Skeletal muscle tissue (tissue), 4 donors: ENCODE data around the gene NR4A1. TPM values are rescaled to one million over a fixed set of nuclear protein-coding genes. Genes with fewer than 3 reads are reported as not detected.

Experiments
- H3K27ac ChIP-seq: one replicate; pipeline ENCODE4 v1.7.0; 2013; ENCODE audit warnings: mild to moderate bottlenecking, low read depth, low read length, inconsistent platforms
- H3K27me3 ChIP-seq, 3 donors: one replicate each; pipeline ENCODE4 v1.7.0; 2013; ENCODE audit warnings: low read length in 3 of 3; ENCODE audit not compliant: control insufficient read depth in 3 of 3, insufficient read depth in 3 of 3
- H3K36me3 ChIP-seq, 3 donors: one replicate each; pipeline ENCODE4 v1.7.0; 2013; ENCODE audit warnings: low read length in 3 of 3; ENCODE audit not compliant: control insufficient read depth in 3 of 3, insufficient read depth in 3 of 3
- H3K4me1 ChIP-seq, 3 donors: one replicate each; pipeline ENCODE4 v1.7.0; 2013; ENCODE audit warnings: low read length in 3 of 3, mild to moderate bottlenecking in 3 of 3; ENCODE audit not compliant: control insufficient read depth in 3 of 3, insufficient read depth in 3 of 3
- H3K4me3 ChIP-seq, 3 donors: one replicate each; pipeline ENCODE4 v1.7.0; 2013; ENCODE audit warnings: low read length in 3 of 3
- H3K9ac ChIP-seq, 3 donors: one replicate each; pipeline ENCODE4 v1.7.0; 2013; ENCODE audit warnings: low read length in 3 of 3, mild to moderate bottlenecking in 3 of 3, moderate library complexity in 2 of 3, low read depth in 1 of 3
- H3K9me3 ChIP-seq, 3 donors: one replicate each; pipeline ENCODE4 v1.7.0; 2013; ENCODE audit warnings: low read length in 3 of 3; ENCODE audit not compliant: control insufficient read depth in 3 of 3
- total RNA-seq: library from RNA; depleted of rRNA; stranded (reverse); fragments of >200 nt; gene quantifications from one replicate; pipeline ENCODE4 v1.2.3, GENCODE V29; 2014
- donor health status: Osteomylitis.

The NR4A1 gene
- total RNA-seq, 1 donor from 2014 or later: 24.5 TPM

DNA sequence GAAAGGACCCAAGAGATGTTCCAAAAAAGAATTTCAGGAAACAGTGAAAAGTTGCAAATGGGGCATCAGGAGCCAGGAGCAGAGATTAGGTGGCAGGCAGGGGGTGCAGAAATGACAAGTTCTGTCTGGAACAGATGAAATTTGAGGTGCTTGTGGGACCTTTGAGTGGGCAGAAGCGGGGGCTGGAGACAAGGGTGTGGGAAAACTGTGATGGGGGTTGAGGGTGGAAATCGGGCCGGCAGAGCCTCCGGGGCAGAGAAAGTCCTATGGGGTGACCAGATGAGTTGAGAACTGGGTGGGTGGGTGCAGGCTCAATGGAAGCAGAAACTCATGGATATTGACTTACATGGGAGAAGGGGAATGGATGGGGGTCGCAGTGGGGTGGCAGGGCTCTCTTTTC, 1.6 kb upstream of the NR4A1 start:
- no peaks in the 10 kb centered on the region for H3K9me3 ChIP-seq
- peaks cover 76 to 91% (median 87%) of the 10 kb centered on the region in 3 donors for H3K4me1 ChIP-seq
- H3K27ac ChIP-seq: peak overlapping the region; percentile 99
- peaks cover 0 to 43% (median 9%) of the 10 kb centered on the region in 3 donors for H3K36me3 ChIP-seq
- H3K4me3 ChIP-seq: peak overlapping the region; percentile 10 to 89 (median 87)
- H3K9ac ChIP-seq: peak overlapping the region; percentile 99
- no peaks in the 10 kb centered on the region for H3K27me3 ChIP-seq

DNA sequence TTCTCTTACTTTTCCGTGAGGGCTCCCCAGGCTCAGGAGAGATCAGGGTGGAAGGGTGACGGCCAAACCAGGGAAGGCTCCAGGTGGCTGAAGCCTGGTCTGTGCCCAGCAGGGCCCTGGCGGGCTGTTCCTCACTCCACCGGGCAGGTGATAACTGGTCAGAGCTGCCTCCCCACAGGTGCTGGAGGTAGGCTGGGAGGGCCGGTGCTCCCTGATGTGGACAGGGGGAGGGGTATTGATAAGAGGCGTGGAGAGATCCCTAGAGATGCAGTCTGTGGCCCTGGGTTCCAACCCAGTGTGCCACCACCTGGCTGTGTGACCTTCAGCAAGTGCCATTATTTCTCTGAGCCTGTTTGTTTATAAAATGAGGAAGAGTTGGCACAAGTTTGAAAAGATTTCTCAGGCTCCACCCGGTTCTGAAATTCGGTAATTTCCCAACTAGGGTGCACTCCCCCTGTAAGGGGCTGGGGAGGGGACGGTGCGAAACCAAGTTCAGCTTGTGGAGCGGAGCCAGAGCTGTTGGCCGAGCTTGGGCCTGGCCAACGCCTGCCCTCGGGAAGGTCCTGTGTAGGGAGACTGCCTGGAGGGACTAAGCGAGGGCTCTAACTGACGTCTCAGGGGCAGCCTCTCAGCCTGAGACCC, 1.0 kb upstream of the NR4A1 start:
- peak overlapping the region; percentile 99 for H3K27ac ChIP-seq
- H3K9ac ChIP-seq: peak overlapping the region; percentile 99
- no peaks in the 10 kb centered on the region for H3K9me3 ChIP-seq
- H3K27me3 ChIP-seq: no peaks in the 10 kb centered on the region
- peaks cover under 1 to 45% (median 14%) of the 10 kb centered on the region in 3 donors for H3K36me3 ChIP-seq
- peaks cover 73 to 91% (median 87%) of the 10 kb centered on the region in 3 donors for H3K4me1 ChIP-seq
- H3K4me3 ChIP-seq: peak overlapping the region; percentile 80 to 89 (median 87)

DNA sequence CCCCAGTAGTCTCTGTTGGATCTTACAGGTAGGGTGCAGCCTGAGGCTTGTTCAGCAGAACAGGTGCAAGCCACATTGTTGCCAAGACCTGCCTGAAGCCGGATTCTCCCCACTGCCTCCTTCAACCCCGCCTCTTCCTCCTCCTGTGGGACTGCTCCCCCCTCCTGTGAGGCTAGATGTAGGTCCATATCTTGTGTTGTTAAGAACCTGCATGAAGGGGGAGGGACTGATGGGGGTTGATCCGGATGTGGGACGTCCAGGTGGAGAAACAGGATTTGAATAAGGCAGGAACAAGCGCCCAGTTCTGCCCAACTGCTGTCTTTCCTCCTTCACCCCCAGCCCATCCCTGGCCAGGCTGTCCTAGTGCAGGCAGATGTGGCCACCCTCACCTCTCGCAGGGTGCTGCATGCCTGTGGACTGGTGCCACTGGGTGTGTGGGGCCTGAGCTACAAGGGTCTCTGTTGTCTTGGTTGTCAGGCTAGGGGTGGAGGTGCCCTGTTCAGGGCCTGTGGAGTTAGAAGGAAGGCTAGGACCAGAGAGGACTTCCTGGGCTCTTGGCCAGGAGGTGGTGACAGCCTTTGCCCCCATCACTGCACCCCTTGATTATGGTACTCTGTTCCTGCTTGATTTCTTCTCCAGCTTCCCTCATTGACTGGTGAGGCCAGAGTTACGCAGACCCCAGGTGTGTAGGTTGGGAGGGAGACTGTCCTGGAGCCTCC, 1.4 kb downstream of the NR4A1 start:
- Histone ChIP-seq H3K9me3 (no peaks in the 10 kb centered on the region), H3K9ac (peak overlapping the region; percentile 71 to 95 (median 86)), H3K27ac (peak overlapping the region; percentile 99), H3K27me3 (no peaks in the 10 kb centered on the region), H3K4me3 (peak overlapping the region; percentile 83 to 95 (median 95)), H3K36me3 (peaks cover 21 to 47% (median 30%) of the 10 kb centered on the region in 3 donors), H3K4me1 (peaks cover 63 to 88% (median 82%) of the 10 kb centered on the region in 3 donors)

DNA sequence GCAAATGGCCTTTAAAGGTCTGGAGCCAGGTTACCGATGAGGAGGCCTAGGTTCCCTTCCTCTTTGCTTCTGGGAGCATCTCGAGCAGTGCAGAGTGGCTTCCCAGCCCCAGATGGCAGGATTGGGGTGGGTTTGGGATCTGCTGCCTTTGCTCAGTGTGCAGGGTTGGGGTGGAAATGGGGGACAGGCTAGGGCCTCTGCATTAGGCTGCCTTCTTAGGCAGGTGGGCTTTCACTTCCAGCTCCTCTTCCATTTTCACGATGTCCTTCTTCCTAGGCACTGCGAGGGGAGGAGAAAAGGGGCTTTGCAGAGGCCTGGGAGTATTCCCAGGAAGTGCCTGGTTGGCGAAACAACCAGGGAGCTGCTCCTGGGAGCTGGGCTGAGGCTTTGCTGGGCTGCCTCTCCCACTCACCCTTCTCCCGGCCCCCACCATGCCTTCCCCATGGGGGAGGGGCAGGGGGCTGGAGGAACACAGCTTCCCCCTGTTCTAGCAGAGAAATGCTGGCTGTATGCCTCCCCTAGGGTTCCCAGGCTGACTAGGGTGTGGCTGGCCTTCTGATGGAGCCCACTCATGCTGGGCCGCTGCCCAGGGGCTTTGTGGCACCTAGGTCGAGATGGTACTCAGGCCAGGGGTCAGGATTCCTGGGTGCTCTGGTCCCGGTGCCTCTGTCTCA, 2.4 kb downstream of the NR4A1 start:
- Histone ChIP-seq H3K4me1 (peaks cover 59 to 84% (median 78%) of the 10 kb centered on the region in 3 donors), H3K4me3 (peak overlapping the region; percentile 5 to 95 (median 83)), H3K27me3 (no peaks in the 10 kb centered on the region), H3K36me3 (peaks cover 27 to 56% (median 38%) of the 10 kb centered on the region in 3 donors), H3K27ac (peak overlapping the region; percentile 99), H3K9me3 (no peaks in the 10 kb centered on the region), H3K9ac (peak overlapping the region; percentile 71 to 95 (median 86))

DNA sequence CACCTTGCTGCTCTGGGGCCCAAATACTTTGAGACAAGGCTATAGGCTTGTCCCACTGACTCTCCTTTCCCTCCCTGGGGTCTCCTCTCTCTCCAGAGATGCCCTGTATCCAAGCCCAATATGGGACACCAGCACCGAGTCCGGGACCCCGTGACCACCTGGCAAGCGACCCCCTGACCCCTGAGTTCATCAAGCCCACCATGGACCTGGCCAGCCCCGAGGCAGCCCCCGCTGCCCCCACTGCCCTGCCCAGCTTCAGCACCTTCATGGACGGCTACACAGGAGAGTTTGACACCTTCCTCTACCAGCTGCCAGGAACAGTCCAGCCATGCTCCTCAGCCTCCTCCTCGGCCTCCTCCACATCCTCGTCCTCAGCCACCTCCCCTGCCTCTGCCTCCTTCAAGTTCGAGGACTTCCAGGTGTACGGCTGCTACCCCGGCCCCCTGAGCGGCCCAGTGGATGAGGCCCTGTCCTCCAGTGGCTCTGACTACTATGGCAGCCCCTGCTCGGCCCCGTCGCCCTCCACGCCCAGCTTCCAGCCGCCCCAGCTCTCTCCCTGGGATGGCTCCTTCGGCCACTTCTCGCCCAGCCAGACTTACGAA, 3.1 kb downstream of the NR4A1 start:
- H3K9me3 ChIP-seq: no peaks in the 10 kb centered on the region
- peak overlapping the region in 2 of 3 donors; percentile 1 to 95 for H3K9ac ChIP-seq
- H3K36me3 ChIP-seq: peaks cover 33 to 61% (median 41%) of the 10 kb centered on the region in 3 donors
- H3K27me3 ChIP-seq: no peaks in the 10 kb centered on the region
- H3K27ac ChIP-seq: peak overlapping the region; percentile 99
- H3K4me3 ChIP-seq: peak overlapping the region in 1 of 3 donors; percentile 83
- H3K4me1 ChIP-seq: peaks cover 53 to 81% (median 74%) of the 10 kb centered on the region in 3 donors

DNA sequence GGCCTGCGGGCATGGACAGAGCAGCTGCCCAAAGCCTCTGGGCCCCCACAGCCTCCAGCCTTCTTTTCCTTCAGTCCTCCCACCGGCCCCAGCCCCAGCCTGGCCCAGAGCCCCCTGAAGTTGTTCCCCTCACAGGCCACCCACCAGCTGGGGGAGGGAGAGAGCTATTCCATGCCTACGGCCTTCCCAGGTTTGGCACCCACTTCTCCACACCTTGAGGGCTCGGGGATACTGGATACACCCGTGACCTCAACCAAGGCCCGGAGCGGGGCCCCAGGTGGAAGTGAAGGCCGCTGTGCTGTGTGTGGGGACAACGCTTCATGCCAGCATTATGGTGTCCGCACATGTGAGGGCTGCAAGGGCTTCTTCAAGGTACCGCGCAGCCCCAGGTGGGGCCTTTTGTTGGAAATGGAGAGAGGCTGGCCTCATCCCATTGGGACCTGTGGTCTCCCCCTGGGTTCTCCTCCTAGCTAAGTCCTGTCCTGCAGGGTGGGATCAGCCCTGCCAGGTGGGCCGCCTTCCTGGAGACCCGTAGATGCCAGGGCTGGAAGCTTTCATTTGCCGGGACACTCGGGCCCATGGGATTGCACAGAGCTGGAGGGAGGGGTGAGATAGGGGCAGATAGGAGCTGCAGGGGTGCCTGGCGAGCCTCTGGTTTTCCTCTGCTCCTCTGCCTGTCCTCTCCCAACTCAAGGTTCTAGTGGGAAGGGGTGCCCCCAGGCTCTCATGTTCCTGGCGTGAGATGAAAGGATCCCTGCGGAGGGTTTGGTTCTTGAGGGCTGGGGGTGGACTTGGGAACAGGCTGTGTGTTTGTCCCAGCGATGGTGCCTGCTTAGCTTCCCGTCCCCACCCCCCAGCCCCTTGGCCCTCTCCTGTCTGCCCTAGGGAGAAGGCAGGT, 3.8 kb downstream of the NR4A1 start:
- Histone ChIP-seq H3K9ac (peak overlapping the region in 2 of 3 donors; percentile 19 to 33), H3K27ac (peak overlapping the region; percentile 99), H3K36me3 (peaks cover 36 to 68% (median 41%) of the 10 kb centered on the region in 3 donors), H3K4me1 (peaks cover 45 to 74% (median 66%) of the 10 kb centered on the region in 3 donors), H3K27me3 (no peaks in the 10 kb centered on the region), H3K9me3 (no peaks in the 10 kb centered on the region), H3K4me3 (no peak overlapping the region)

DNA sequence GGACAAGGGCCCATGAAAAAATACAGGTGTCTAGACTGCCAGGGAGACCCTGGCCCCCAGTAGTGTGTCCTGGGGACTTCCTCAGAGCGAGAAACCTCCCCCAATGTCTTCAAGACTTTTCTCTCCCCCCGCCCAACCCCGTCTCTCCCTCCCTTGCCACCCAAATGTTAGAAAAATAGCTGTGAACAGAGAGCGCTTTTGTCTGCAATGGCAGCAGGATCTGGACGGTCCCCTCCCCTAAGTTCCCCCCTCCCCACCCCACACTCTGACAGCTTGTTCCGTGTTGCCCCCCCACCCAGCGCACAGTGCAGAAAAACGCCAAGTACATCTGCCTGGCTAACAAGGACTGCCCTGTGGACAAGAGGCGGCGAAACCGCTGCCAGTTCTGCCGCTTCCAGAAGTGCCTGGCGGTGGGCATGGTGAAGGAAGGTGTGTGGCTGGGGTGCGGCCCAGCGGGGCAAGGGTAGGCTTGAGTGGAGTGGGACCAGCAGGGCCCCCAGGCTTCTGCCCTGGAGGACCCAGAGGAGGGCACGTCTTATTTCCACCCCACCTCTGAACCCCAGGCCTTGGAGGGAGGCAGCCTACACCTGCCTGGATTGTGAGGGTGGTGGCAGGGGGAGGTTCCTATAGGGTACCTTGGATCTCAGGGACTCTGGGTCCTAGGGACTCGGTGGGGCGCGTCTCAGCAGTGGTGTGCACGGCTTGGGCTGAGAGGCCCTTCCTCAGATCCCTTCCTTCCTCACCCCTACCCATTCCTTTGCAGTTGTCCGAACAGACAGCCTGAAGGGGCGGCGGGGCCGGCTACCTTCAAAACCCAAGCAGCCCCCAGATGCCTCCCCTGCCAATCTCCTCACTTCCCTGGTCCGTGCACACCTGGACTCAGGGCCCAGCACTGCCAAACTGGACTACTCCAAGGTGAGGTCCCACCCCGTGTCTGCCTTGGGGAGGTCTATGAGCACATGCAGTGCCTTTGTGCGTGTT, 4.8 kb downstream of the NR4A1 start:
- peaks cover 39 to 66% (median 60%) of the 10 kb centered on the region in 3 donors for H3K4me1 ChIP-seq
- peak overlapping the region; percentile 99 for H3K27ac ChIP-seq
- no peaks in the 10 kb centered on the region for H3K27me3 ChIP-seq
- no peaks in the 10 kb centered on the region for H3K9me3 ChIP-seq
- H3K9ac ChIP-seq: peak overlapping the region in 2 of 3 donors; percentile 25 to 45
- H3K36me3 ChIP-seq: peaks cover 36 to 69% (median 41%) of the 10 kb centered on the region in 3 donors
- H3K4me3 ChIP-seq: no peak overlapping the region

DNA sequence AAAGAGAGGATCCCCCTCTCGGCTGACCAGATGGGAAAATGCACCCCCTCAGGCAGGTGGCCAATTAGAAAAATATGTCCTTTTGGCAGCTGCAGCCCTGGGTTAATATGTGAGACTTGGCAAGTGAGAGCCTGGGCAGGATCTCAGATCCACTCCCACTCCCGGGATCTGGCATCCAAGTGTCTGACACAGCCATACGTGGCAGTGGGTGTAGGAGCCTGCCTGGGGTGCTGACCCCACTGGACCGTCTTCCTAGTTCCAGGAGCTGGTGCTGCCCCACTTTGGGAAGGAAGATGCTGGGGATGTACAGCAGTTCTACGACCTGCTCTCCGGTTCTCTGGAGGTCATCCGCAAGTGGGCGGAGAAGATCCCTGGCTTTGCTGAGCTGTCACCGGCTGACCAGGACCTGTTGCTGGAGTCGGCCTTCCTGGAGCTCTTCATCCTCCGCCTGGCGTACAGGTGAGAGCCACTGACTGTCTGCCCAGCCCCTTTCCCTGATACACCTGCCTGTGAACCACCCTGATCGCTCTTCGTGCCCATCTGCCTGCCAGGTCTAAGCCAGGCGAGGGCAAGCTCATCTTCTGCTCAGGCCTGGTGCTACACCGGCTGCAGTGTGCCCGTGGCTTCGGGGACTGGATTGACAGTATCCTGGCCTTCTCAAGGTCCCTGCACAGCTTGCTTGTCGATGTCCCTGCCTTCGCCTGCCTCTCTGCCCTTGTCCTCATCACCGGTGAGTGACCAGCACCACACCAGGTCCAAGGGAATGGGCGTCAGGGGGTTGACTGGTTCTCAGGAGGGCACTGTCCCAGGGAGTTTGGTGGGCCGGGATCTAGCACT, 5.8 kb downstream of the NR4A1 start:
- Histone ChIP-seq H3K36me3 (peaks cover 36 to 69% (median 41%) of the 10 kb centered on the region in 3 donors), H3K9me3 (no peaks in the 10 kb centered on the region), H3K27ac (peak overlapping the region; percentile 54), H3K4me3 (no peak overlapping the region), H3K27me3 (no peaks in the 10 kb centered on the region), H3K4me1 (peaks cover 33 to 59% (median 56%) of the 10 kb centered on the region in 3 donors), H3K9ac (peak overlapping the region in 2 of 3 donors; percentile 30 to 45)
